Measurements from ENCODE around the gene NHEJ1. TPM values are rescaled to one million over a fixed set of nuclear protein-coding genes. Genes with fewer than 3 reads are reported as not detected.

Gene NHEJ1
- total and polyA plus RNA-seq, 4 donors = 8.4 to 21.1 (median 12.5) TPM

- H3K4me3 ChIP-seq = no peak overlapping the region
- H3K27me3 ChIP-seq (ENCODE audit: control insufficient read depth in 3 of 3, insufficient read depth in 3 of 3, low read length in 2 of 3) = no peaks in the 10 kb centered on the region
- ATAC-seq (ENCODE audit: insufficient read depth, low FRiP score) = no peak
- H3K4me1 ChIP-seq (ENCODE audit: control insufficient read depth in 5 of 5, insufficient read depth in 5 of 5, low read length in 5 of 5) = peaks cover 3 to 12% (median 7%) of the 10 kb centered on the region in 5 donors
- DNase-seq = no peak
- H3K27ac ChIP-seq (ENCODE audit: low read depth in 1 of 2, low read length in 1 of 2) = no peak overlapping the region
- TF ChIP-seq CTCF (IDR thresholded peaks at IDR 0.05; ENCODE audit: control extremely low read depth, extremely low read depth) = no peak
- no peaks in the 10 kb centered on the region for H3K9me3 ChIP-seq (ENCODE audit: control insufficient read depth in 4 of 4, insufficient read depth in 3 of 4, low read length in 3 of 4)
- no peak overlapping the region for H3K9ac ChIP-seq (ENCODE audit: insufficient read depth in 1 of 2, low read length in 2 of 2)
- peaks cover 25 to 44% (median 38%) of the 10 kb centered on the region in 4 donors for H3K36me3 ChIP-seq (ENCODE audit: control insufficient read depth in 4 of 4, insufficient read depth in 4 of 4, low read length in 4 of 4)
- 54 to 70% methylated on average over 8 of the region's 8 CpGs for WGBS, 2 donors
Observed at GRCh38 chr2:219182331-219183150, 21.9 kb upstream of the NHEJ1 start.

- Histone ChIP-seq H3K4me1 (ENCODE audit: control insufficient read depth in 5 of 5, insufficient read depth in 5 of 5, low read length in 5 of 5) (peaks cover 3 to 16% (median 7%) of the 10 kb centered on the region in 5 donors), H3K4me3 (no peak overlapping the region), H3K36me3 (ENCODE audit: control insufficient read depth in 4 of 4, insufficient read depth in 4 of 4, low read length in 4 of 4) (peaks cover 25 to 44% (median 38%) of the 10 kb centered on the region in 4 donors), H3K9me3 (ENCODE audit: control insufficient read depth in 4 of 4, insufficient read depth in 3 of 4, low read length in 3 of 4) (no peaks in the 10 kb centered on the region), H3K27ac (ENCODE audit: low read depth in 1 of 2, low read length in 1 of 2) (no peak overlapping the region), H3K27me3 (ENCODE audit: control insufficient read depth in 3 of 3, insufficient read depth in 3 of 3, low read length in 2 of 3) (no peaks in the 10 kb centered on the region), H3K9ac (ENCODE audit: insufficient read depth in 1 of 2, low read length in 2 of 2) (no peak overlapping the region)
- ATAC-seq (ENCODE audit: insufficient read depth, low FRiP score) (no peak), DNase-seq (no peak)
- 97 to 99% methylated on average over 6 of the region's 6 CpGs for WGBS, 2 donors
- no peak for TF ChIP-seq CTCF (IDR thresholded peaks at IDR 0.05; ENCODE audit: control extremely low read depth, extremely low read depth)
Observed at GRCh38 chr2:219181531-219181930, 20.9 kb upstream of the NHEJ1 start.

GRCh38 chr2:219180961-219181360 is 20.3 kb upstream of the NHEJ1 start:
- no peak for TF ChIP-seq CTCF (IDR thresholded peaks at IDR 0.05; ENCODE audit: control extremely low read depth, extremely low read depth)
- whole genome bisulfite sequencing, 2 donors = 93 to 94% methylated on average over 5 of the region's 5 CpGs
- H3K4me3 ChIP-seq = no peak overlapping the region
- H3K27ac ChIP-seq (ENCODE audit: low read depth in 1 of 2, low read length in 1 of 2) = no peak overlapping the region
- no peak for ATAC-seq (ENCODE audit: insufficient read depth, low FRiP score)
- peak overlapping the region in 1 of 2 donors; percentile 11 for H3K9ac ChIP-seq (ENCODE audit: insufficient read depth in 1 of 2, low read length in 2 of 2)
- H3K9me3 ChIP-seq (ENCODE audit: control insufficient read depth in 4 of 4, insufficient read depth in 3 of 4, low read length in 3 of 4) = no peaks in the 10 kb centered on the region
- DNase-seq = no peak
- H3K36me3 ChIP-seq (ENCODE audit: control insufficient read depth in 4 of 4, insufficient read depth in 4 of 4, low read length in 4 of 4) = peaks cover 25 to 44% (median 38%) of the 10 kb centered on the region in 4 donors
- no peaks in the 10 kb centered on the region for H3K27me3 ChIP-seq (ENCODE audit: control insufficient read depth in 3 of 3, insufficient read depth in 3 of 3, low read length in 2 of 3)
- peaks cover 3 to 19% (median 8%) of the 10 kb centered on the region in 5 donors for H3K4me1 ChIP-seq (ENCODE audit: control insufficient read depth in 5 of 5, insufficient read depth in 5 of 5, low read length in 5 of 5)

Measured in lung (tissue), 12 donors.